Osteocyte (in vitro differentiated cells): Measurements from ENCODE around the gene SLCO2A1. TPM values are rescaled to one million over a fixed set of nuclear protein-coding genes. Genes with fewer than 3 reads are reported as not detected.

Experiments
- DNase-seq: peaks from one replicate; pipeline ENCODE4 v3.0.0; 2021; ENCODE audit warnings: mixed read lengths; ENCODE audit not compliant: unreplicated experiment; ENCODE audit errors: extremely low spot score
- H3K27ac Mint-ChIP-seq: one replicate; pipeline ENCODE4 v1.8.0; 2021; ENCODE audit warnings: mild to moderate bottlenecking, mixed read lengths; ENCODE audit not compliant: unreplicated experiment
- H3K27me3 Mint-ChIP-seq: one replicate; pipeline ENCODE4 v1.8.0; 2021; ENCODE audit warnings: mixed read lengths; ENCODE audit not compliant: unreplicated experiment
- H3K36me3 Mint-ChIP-seq: one replicate; pipeline ENCODE4 v1.8.0; 2021; ENCODE audit warnings: mixed read lengths; ENCODE audit not compliant: unreplicated experiment
- H3K4me1 Mint-ChIP-seq: one replicate; pipeline ENCODE4 v1.8.0; 2021; ENCODE audit warnings: mixed read lengths; ENCODE audit not compliant: unreplicated experiment
- H3K4me3 Mint-ChIP-seq: one replicate; pipeline ENCODE4 v1.8.0; 2021; ENCODE audit warnings: mild to moderate bottlenecking, moderate library complexity, mixed read lengths; ENCODE audit not compliant: unreplicated experiment
- H3K9me3 Mint-ChIP-seq: one replicate; pipeline ENCODE4 v1.8.0; 2021; ENCODE audit warnings: mixed read lengths; ENCODE audit not compliant: unreplicated experiment
- total RNA-seq: library from RNA; stranded (reverse); gene quantifications from 2 replicates; pipeline ENCODE4 v1.2.1, GENCODE V29; 2021
- TF ChIP-seq, protein P1 (sequence below): fragments of 200-600 bp; sonication (generic); IDR thresholded peaks from 2 replicates; pipeline ENCODE4 v1.5.0; 2021; ENCODE audit warnings: antibody characterized with exemption, mild to moderate bottlenecking, moderate library complexity

SLCO2A1 gene
- total RNA-seq, 1 donor from 2014 or later: 9.8 TPM

DNA sequence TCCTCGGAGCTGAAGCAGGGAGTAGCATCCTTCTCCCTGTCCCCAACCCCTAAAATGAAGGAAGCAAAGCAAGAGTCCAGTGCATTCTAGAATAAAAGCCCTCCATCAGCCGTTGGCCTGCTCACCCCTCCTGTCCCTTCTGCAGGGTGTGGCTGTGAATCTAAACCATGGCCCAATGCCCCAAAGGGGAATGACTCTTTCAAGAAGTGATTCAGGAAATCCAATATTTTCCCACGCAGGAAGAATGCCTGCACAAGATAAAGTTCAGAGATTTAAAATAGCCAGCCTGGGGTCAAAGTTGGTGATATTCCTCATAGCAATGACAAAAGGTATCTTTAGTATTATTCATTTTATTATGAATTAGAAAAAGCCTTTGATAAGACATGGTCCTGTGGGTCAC lies 38.5 kb downstream of the SLCO2A1 start:
- H3K36me3 Mint-ChIP-seq: no peaks in the 10 kb centered on the region
- DNase-seq: no peak
- H3K9me3 Mint-ChIP-seq: no peaks in the 10 kb centered on the region
- TF ChIP-seq, protein P1, sequence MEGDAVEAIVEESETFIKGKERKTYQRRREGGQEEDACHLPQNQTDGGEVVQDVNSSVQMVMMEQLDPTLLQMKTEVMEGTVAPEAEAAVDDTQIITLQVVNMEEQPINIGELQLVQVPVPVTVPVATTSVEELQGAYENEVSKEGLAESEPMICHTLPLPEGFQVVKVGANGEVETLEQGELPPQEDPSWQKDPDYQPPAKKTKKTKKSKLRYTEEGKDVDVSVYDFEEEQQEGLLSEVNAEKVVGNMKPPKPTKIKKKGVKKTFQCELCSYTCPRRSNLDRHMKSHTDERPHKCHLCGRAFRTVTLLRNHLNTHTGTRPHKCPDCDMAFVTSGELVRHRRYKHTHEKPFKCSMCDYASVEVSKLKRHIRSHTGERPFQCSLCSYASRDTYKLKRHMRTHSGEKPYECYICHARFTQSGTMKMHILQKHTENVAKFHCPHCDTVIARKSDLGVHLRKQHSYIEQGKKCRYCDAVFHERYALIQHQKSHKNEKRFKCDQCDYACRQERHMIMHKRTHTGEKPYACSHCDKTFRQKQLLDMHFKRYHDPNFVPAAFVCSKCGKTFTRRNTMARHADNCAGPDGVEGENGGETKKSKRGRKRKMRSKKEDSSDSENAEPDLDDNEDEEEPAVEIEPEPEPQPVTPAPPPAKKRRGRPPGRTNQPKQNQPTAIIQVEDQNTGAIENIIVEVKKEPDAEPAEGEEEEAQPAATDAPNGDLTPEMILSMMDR: no peak
- H3K27me3 Mint-ChIP-seq: no peaks in the 10 kb centered on the region
- H3K4me3 Mint-ChIP-seq: no peak overlapping the region
- H3K27ac Mint-ChIP-seq: no peak overlapping the region
- H3K4me1 Mint-ChIP-seq: peaks cover 41% of the 10 kb centered on the region

DNA sequence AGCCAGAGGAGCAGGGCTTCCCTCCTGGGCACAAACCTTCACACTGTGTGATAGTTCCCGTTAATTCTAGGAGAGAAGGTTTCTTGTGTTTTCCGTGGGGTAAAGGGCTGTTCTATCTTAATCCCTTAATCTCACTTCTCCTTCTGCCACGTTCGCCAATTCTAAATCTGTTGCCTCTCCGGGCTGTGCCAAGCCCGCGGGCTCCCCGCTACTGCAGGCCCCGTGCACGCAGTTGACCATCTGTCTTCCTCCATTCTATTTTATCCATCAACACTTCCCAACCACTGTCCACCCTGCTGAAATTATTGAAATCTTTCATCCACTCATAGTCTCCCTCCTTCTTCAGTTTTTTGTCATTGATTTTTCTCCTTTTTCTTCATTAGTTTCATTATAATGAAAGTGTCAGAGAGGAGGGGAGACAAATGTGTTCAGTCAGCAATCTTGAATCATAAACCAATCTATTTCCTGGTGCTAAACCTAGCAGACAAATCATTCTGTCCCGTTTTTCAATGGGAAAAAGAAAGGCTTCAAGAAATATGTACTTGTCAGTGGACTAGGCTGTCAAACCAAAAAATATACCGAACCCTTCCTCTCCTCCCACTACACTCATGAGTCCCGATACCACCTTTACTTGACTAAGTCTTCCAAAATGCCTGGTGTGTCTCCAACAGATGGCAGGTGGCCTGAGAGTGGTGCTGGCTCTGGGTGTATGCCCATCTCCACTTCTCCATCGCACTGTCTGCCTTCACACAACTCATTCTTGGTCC lies 39.6 kb downstream of the SLCO2A1 start:
- TF ChIP-seq, protein P1: no peak
- Mint-ChIP-seq H3K27me3 (no peaks in the 10 kb centered on the region), H3K9me3 (no peaks in the 10 kb centered on the region), H3K36me3 (no peaks in the 10 kb centered on the region), H3K27ac (no peak overlapping the region), H3K4me3 (no peak overlapping the region), H3K4me1 (peaks cover 44% of the 10 kb centered on the region)
- DNase-seq: no peak

DNA sequence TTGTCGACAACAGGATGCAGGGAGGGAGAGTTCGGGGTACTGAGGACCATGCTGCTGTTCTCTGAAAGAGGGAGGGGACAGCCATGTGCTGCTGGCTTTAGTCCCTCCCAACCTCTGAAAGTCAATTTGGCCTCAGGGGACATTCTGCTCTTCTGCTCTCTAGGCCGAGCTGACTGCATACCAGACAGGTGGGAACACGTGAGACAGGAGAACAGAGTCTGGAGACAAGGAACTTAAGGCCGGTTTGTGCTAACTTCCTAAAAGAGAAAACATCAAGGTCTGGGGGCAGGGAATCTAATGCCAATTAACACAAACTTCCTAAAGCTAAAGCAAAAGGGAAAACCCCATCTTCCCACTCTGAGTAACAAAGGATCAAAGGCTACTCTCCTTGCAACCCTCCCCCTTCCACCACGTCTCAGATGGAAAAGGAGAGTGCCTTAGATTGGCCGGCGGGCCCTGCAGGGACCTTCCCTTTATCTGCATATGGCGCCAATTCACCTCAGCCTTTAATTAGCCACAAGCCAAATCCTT lies 41.0 kb downstream of the SLCO2A1 start:
- H3K27ac Mint-ChIP-seq: no peak overlapping the region
- H3K27me3 Mint-ChIP-seq: no peaks in the 10 kb centered on the region
- no peak for DNase-seq
- H3K9me3 Mint-ChIP-seq: no peaks in the 10 kb centered on the region
- TF ChIP-seq, protein P1: no peak
- no peak overlapping the region for H3K4me3 Mint-ChIP-seq
- peaks cover 44% of the 10 kb centered on the region for H3K4me1 Mint-ChIP-seq
- no peaks in the 10 kb centered on the region for H3K36me3 Mint-ChIP-seq

DNA sequence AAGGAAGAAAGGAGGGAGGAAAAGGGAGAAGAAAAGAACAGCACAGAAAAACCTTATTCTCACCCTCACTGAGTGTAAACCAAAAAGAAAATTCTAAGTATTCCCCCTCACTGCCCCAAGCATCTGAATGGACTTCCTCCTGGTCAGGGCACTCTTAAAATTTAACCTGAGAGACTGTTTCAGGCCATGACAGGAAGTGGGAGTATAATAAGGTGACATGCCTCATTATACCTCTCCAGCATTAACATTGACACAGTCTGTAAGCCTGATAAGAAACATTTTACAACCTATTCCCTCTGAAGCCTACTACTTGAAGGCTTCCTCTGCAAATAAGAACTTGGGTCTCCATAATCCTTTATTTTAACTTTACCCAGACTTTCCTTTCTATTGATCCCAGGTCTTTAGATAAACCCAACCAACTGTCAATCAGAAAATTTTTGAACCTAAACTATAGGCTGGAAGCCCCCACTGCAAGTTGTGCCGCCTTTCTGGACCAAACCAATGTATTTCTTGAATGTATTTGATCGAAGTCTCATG lies 41.7 kb downstream of the SLCO2A1 start:
- no peaks in the 10 kb centered on the region for H3K9me3 Mint-ChIP-seq
- H3K4me3 Mint-ChIP-seq: no peak overlapping the region
- no peaks in the 10 kb centered on the region for H3K27me3 Mint-ChIP-seq
- TF ChIP-seq, protein P1: no peak
- no peaks in the 10 kb centered on the region for H3K36me3 Mint-ChIP-seq
- peaks cover 40% of the 10 kb centered on the region for H3K4me1 Mint-ChIP-seq
- H3K27ac Mint-ChIP-seq: no peak overlapping the region
- DNase-seq: no peak

DNA sequence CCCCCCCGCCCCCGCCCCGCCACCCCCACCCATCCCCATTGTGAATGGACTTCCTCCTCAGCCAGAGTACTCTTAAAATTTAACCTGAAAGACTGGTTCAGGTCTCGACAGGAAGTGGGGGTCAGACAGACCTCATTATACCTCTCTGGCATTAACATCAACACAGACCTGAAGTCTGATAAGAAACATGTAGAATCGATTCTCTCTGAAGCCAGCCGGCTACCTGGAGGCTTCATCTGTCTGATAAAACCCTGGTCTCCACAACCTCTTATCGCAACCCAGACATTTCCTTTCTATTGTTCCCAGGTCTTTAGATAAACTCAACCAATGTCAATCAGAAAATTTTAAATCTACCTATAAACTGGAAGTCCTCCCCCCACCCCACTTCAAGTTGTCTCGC lies 42.6 kb downstream of the SLCO2A1 start:
- Mint-ChIP-seq H3K9me3 (no peaks in the 10 kb centered on the region), H3K36me3 (no peaks in the 10 kb centered on the region), H3K27me3 (no peaks in the 10 kb centered on the region), H3K27ac (no peak overlapping the region), H3K4me1 (peaks cover 33% of the 10 kb centered on the region), H3K4me3 (no peak overlapping the region)
- no peak for DNase-seq
- TF ChIP-seq, protein P1: no peak
